HCT116 (cell line): ENCODE measurements around the gene APAF1. TPM values are rescaled to one million over a fixed set of nuclear protein-coding genes. Genes with fewer than 3 reads are reported as not detected.

Source experiments
- ATAC-seq: fragments of 200-7000 bp; cut with Tn5 transposase; 2 replicates; pipeline ENCODE4 v1.9.1; 2020; ENCODE audit warnings: mild to moderate bottlenecking, moderate library complexity
- BruUV-seq: library from RNA; stranded (reverse); fragments of 400-500 nt; replicated peaks from 2 replicates; lab custom pipeline; 2021; lab: Mats Ljungman, UMichigan
- CTCF ChIA-PET: fragments of 300-600 bp; sonication (Branson Sonifier 250); formaldehyde crosslinking; loops from one replicate; lab custom pipeline; 2021; ENCODE audit warnings: antibody characterized with exemption; lab: Charles Lee
- POLR2A ChIA-PET: fragments of 300-600, 350-600 bp; sonication (Branson Sonifier 250); formaldehyde crosslinking; loops from one replicate; lab custom pipeline; 2021; ENCODE audit warnings: antibody characterized with exemption; lab: Charles Lee
- RAD21 ChIA-PET, 2 experiments: fragments of 300-600 bp; sonication (Branson Sonifier 250); formaldehyde crosslinking; loops; one replicate each; lab custom pipeline; 2023; ENCODE audit warnings: low total read pairs in 2 of 2; ENCODE audit not compliant: uncharacterized antibody in 2 of 2, unreplicated experiment in 2 of 2, low non-redundant PET in 1 of 2; lab: Charles Lee
- DNase-seq: peaks from one replicate; pipeline ENCODE4 v3.0.0-alpha.2; 2010; ENCODE audit warnings: low read depth, low spot score
- H2AFZ ChIP-seq: fragments of 200-600 bp; shearing (Covaris generic), sonication (generic); 2 replicates; pipeline ENCODE4 v1.6.1; 2017; ENCODE audit warnings: low read depth, mixed run types, mixed read lengths, antibody characterized with exemption, low read length; ENCODE audit not compliant: poor library complexity, severe bottlenecking
- H3K27ac ChIP-seq: 2 replicates; pipeline ENCODE4 v1.5.1; 2012; ENCODE audit warnings: low read depth, low read length
- H3K27me3 ChIP-seq: fragments of 200-600 bp; sonication (generic); 2 replicates; pipeline ENCODE4 v1.6.1; 2016; ENCODE audit warnings: mixed run types, low read length, mixed read lengths; ENCODE audit not compliant: insufficient read depth
- H3K36me3 ChIP-seq, 2 experiments: fragments of 200-500 bp in 1 of 2; fragments of 200-600 bp in 1 of 2; sonication (Bioruptor generic) in 1 of 2; sonication (generic) in 1 of 2; 2 replicates each; pipeline versions ENCODE4 v1.5.1 to v1.6.1; 2014 to 2016; ENCODE audit warnings: low read length in 2 of 2, inconsistent platforms in 1 of 2, mixed read lengths in 1 of 2, mixed run types in 1 of 2; ENCODE audit not compliant: insufficient read depth in 2 of 2, control insufficient read depth in 1 of 2
- H3K4me1 ChIP-seq, 2 experiments: fragments of 200-600 bp in 1 of 2; sonication (generic) in 1 of 2; 2 replicates each; pipeline versions ENCODE4 v1.5.1 to v1.6.1; 2012 to 2017; ENCODE audit warnings: low read length in 2 of 2, inconsistent platforms in 1 of 2, mild to moderate bottlenecking in 1 of 2, mixed read lengths in 1 of 2, mixed run types in 1 of 2, moderate library complexity in 1 of 2; ENCODE audit not compliant: insufficient read depth in 2 of 2, control insufficient read depth in 1 of 2
- H3K4me2 ChIP-seq: fragments of 200-600 bp; sonication (generic); 2 replicates; pipeline ENCODE4 v1.6.1; 2017; ENCODE audit warnings: mixed run types, low read length, mixed read lengths
- H3K4me3 ChIP-seq, 2 experiments: fragments of 200-600 bp in 1 of 2; sonication (generic) in 1 of 2; replicated peaks in 1 of 2; 2 replicates each; pipeline ENCODE4 v1.5.1; 2011 to 2016; ENCODE audit warnings: low read length in 2 of 2, control low read depth in 1 of 2, low read depth in 1 of 2, mild to moderate bottlenecking in 1 of 2, mixed read lengths in 1 of 2, mixed run types in 1 of 2
- H3K79me2 ChIP-seq: fragments of 200-600 bp; sonication (generic); 2 replicates; pipeline ENCODE4 v1.6.1; 2017; ENCODE audit warnings: mild to moderate bottlenecking, mixed run types, low read length, moderate library complexity, mixed read lengths; ENCODE audit not compliant: insufficient read depth
- H3K9ac ChIP-seq: fragments of 200-600 bp; sonication (generic); 2 replicates; pipeline ENCODE4 v1.6.1; 2016; ENCODE audit warnings: low read length, mixed read lengths
- H3K9me2 ChIP-seq: fragments of 200-600 bp; sonication (generic), shearing (Covaris generic); 2 replicates; pipeline ENCODE4 v1.6.1; 2017; ENCODE audit warnings: mixed run types, mild to moderate bottlenecking, moderate library complexity; ENCODE audit not compliant: insufficient read depth
- H3K9me3 ChIP-seq, 2 experiments: fragments of 200-500 bp in 1 of 2; fragments of 200-600 bp in 1 of 2; sonication (Bioruptor generic) in 1 of 2; sonication (generic) in 1 of 2; 2 replicates each; pipeline ENCODE4 v1.6.1; 2014 to 2017; ENCODE audit warnings: low read length in 2 of 2, mixed read lengths in 2 of 2, inconsistent platforms in 1 of 2, low read depth in 1 of 2, mild to moderate bottlenecking in 1 of 2, mixed run types in 1 of 2, moderate library complexity in 1 of 2; ENCODE audit not compliant: control insufficient read depth in 1 of 2, insufficient read depth in 1 of 2
- H4K20me1 ChIP-seq: fragments of 200-600 bp; sonication (generic), shearing (Covaris generic); 2 replicates; pipeline ENCODE4 v1.6.1; 2017; ENCODE audit warnings: mixed run types, mild to moderate bottlenecking, moderate library complexity; ENCODE audit not compliant: insufficient read depth
- CBX3 ChIP-seq: IDR thresholded peaks from 2 replicates; pipeline ENCODE4 v1.6.1; 2012; ENCODE audit warnings: low read depth
- CEBPB ChIP-seq: IDR thresholded peaks from 2 replicates; pipeline ENCODE4 v1.6.1; 2012; ENCODE audit warnings: low read depth
- ELF1 ChIP-seq: IDR thresholded peaks from 2 replicates; pipeline ENCODE4 v1.6.1; 2012; ENCODE audit warnings: low read depth, borderline replicate concordance
- EZH2phosphoT487 ChIP-seq: fragments of 200-600 bp; IDR thresholded peaks from 2 replicates; pipeline ENCODE4 v1.6.1; 2018; ENCODE audit warnings: antibody characterized with exemption, borderline replicate concordance
- FOSL1 ChIP-seq: IDR thresholded peaks from 2 replicates; pipeline ENCODE4 v1.6.1; 2012; ENCODE audit warnings: low read depth
- JUND ChIP-seq: IDR thresholded peaks from 2 replicates; pipeline ENCODE4 v1.6.1; 2012
- POLR2AphosphoS5 ChIP-seq: IDR thresholded peaks from 2 replicates; pipeline ENCODE4 v1.6.1; 2011; ENCODE audit warnings: mild to moderate bottlenecking, low read depth, low read length, moderate library complexity
- SIN3A ChIP-seq: IDR thresholded peaks from 2 replicates; pipeline ENCODE4 v1.6.1; 2012; ENCODE audit warnings: low read depth
- TCF7L2 ChIP-seq: IDR thresholded peaks from 2 replicates; pipeline ENCODE4 v1.7.0; 2011; ENCODE audit warnings: borderline replicate concordance, inconsistent platforms; ENCODE audit not compliant: insufficient read depth, insufficient read length; ENCODE audit errors: extremely low read depth
- intact Hi-C: fragments of 100-400 bp; cut with micrococcal nuclease; formaldehyde crosslinking; loops from 2 replicates; pipeline ENCODE4 v1.10.0; 2022
- total RNA-seq: library from RNA; stranded (reverse); gene quantifications from one replicate; pipeline ENCODE4 v1.2.1, GENCODE V29; 2021; ENCODE audit not compliant: unreplicated experiment
- TF ChIP-seq, protein P1 (sequence below): IDR thresholded peaks from 2 replicates; pipeline ENCODE4 v1.6.1; 2012; ENCODE audit warnings: low read depth

APAF1 gene
- total RNA-seq, 1 experiment from 2014 or later = 13.9 TPM

GRCh38 chr12:98730412-98730811 is 85.3 kb downstream of the APAF1 start (continued):
- TF ChIP-seq ELF1 (no peak), SIN3A (no peak), CEBPB (no peak), POLR2AphosphoS5 (no peak)

- Histone ChIP-seq H3K9me3 (no peaks in the 10 kb centered on the region), H3K27ac (no peak overlapping the region), H3K36me3 (peaks cover 0 to 6% of the 10 kb centered on the region in 2 experiments; a peak in 2 of 4 replicates), H3K4me1 (no peaks in the 10 kb centered on the region), H4K20me1 (no peaks in the 10 kb centered on the region), H2AFZ (no peak overlapping the region), H3K4me3 (no peak overlapping the region), H3K9me2 (no peaks in the 10 kb centered on the region), H3K79me2 (no peaks in the 10 kb centered on the region), H3K9ac (no peak overlapping the region), H3K4me2 (no peak overlapping the region), H3K27me3 (no peaks in the 10 kb centered on the region)
- POLR2A ChIA-PET = interaction anchor here (0.9 kb wide), 1 partner anchor 141 kb away, joined by 5 read pairs; the partner anchor contains the start of gene SLC25A3
- ATAC-seq (no peak), DNase-seq (no peak)
- no TSS peak for BruUV-seq
- intact Hi-C loops = no loop called here
- CTCF ChIA-PET = interaction anchor here (1.7 to 2.0 kb wide), 2 partner anchors 10 to 265 kb away, joined by 5 to 6 read pairs; no protein-coding TSS in a partner anchor
- TF ChIP-seq EZH2phosphoT487 (no peak), TCF7L2 (no peak), FOSL1 (no peak), SIN3A (no peak), CBX3 (no peak), JUND (no peak)
- TF ChIP-seq, protein P1, sequence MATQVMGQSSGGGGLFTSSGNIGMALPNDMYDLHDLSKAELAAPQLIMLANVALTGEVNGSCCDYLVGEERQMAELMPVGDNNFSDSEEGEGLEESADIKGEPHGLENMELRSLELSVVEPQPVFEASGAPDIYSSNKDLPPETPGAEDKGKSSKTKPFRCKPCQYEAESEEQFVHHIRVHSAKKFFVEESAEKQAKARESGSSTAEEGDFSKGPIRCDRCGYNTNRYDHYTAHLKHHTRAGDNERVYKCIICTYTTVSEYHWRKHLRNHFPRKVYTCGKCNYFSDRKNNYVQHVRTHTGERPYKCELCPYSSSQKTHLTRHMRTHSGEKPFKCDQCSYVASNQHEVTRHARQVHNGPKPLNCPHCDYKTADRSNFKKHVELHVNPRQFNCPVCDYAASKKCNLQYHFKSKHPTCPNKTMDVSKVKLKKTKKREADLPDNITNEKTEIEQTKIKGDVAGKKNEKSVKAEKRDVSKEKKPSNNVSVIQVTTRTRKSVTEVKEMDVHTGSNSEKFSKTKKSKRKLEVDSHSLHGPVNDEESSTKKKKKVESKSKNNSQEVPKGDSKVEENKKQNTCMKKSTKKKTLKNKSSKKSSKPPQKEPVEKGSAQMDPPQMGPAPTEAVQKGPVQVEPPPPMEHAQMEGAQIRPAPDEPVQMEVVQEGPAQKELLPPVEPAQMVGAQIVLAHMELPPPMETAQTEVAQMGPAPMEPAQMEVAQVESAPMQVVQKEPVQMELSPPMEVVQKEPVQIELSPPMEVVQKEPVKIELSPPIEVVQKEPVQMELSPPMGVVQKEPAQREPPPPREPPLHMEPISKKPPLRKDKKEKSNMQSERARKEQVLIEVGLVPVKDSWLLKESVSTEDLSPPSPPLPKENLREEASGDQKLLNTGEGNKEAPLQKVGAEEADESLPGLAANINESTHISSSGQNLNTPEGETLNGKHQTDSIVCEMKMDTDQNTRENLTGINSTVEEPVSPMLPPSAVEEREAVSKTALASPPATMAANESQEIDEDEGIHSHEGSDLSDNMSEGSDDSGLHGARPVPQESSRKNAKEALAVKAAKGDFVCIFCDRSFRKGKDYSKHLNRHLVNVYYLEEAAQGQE = no peak
- RAD21 ChIA-PET = no interaction called here
These were observed 88.7 kb downstream of the APAF1 start for GRCh38 chr12:98733667-98734350.
